Adrenal gland (tissue), 12 donors: ENCODE results near the gene SMIM38. TPM values are rescaled to one million over a fixed set of nuclear protein-coding genes. Genes with fewer than 3 reads are reported as not detected.

ENCODE experiments used
- DNase-seq, 7 donors: peaks; one replicate each; pipeline ENCODE4 v3.0.0-alpha.2; 2019 to 2020
- H3K27ac ChIP-seq, 5 donors: fragments of 200-600 bp; sonication (generic) in 4 of 5; 1 replicate in 3 of 5; 2 replicates in 2 of 5; pipeline versions ENCODE4 v1.5.1 to v1.8.0; 2016 to 2020; ENCODE audit warnings: mild to moderate bottlenecking in 1 of 5
- H3K27me3 ChIP-seq: fragments of 200-600 bp; 2 replicates; pipeline ENCODE4 v1.8.0; 2021
- H3K36me3 ChIP-seq, 2 donors: fragments of 200-600 bp; replicated peaks in 1 of 2; 1 replicate in 1 of 2; 2 replicates in 1 of 2; pipeline versions ENCODE4 v1.5.1 to v1.8.0; 2018 to 2022
- H3K4me1 ChIP-seq, 2 donors: fragments of 200-600 bp; replicated peaks in 1 of 2; 1 replicate in 1 of 2; 2 replicates in 1 of 2; pipeline versions ENCODE4 v1.5.1 to v1.8.0; 2018 to 2021
- H3K4me3 ChIP-seq, 4 donors: fragments of 200-600 bp; sonication (generic) in 3 of 4; one replicate each; pipeline ENCODE4 v1.5.1; 2016 to 2018
- H3K9me3 ChIP-seq, 3 donors: fragments of 200-600 bp; sonication (generic) in 1 of 3; replicated peaks in 1 of 3; 1 replicate in 2 of 3; 2 replicates in 1 of 3; pipeline versions ENCODE4 v1.5.1 to v1.8.0; 2016 to 2021
- POLR2A ChIP-seq, 2 donors: fragments of 450-650 bp; IDR thresholded peaks; one replicate each; pipeline ENCODE4 v1.6.1; 2017; ENCODE audit warnings: antibody characterized with exemption in 2 of 2, mild to moderate bottlenecking in 2 of 2, moderate library complexity in 1 of 2
- WGBS, 4 donors: extraction: QIAGEN DNeasy Blood & Tissue Kit in 2 of 4; methylation state at CpG; one replicate each; pipeline versions ENCODE4 v1.1.5 to v1.1.7; 2013 to 2017; 5-methylcytosine and 5-hydroxymethylcytosine counted together
- intact Hi-C, 2 donors: fragments of 100-400 bp; cut with DNase I; formaldehyde crosslinking; loops; one replicate each; pipeline versions ENCODE4 v1.14.1 to v1.15.0; 2022 to 2023
- polyA plus RNA-seq, 3 donors: library from polyadenylated mRNA; stranded (reverse); fragments of 200-250 nt in 2 of 3; fragments of 350-450 nt in 1 of 3; fragmentation: Illumina TruSeq in 1 of 3; extraction: RNeasy Lipid Tissue Mini Kit (QIAGEN cat#74804) in 1 of 3; gene quantifications; one replicate each; pipeline ENCODE4 v1.2.3, GENCODE V29; 2013 to 2014
- total RNA-seq, 9 donors: library from RNA; depleted of rRNA in 4 of 9; stranded (reverse); fragments of >200 nt in 4 of 9; fragments of 120-200 nt in 1 of 9; fragmentation: NEBNext Ultra II Directional in 1 of 9; extraction: Animal tissue kit (Norgen Biotek cat#: 25700) in 1 of 9; gene quantifications; one replicate each; pipeline versions ENCODE4 v1.1.0 to v1.2.4, GENCODE V29; 2013 to 2023
- TF ChIP-seq, protein P1 (sequence below), 6 experiments: fragments of 450-650 bp in 4 of 6; fragments of 200-600 bp in 2 of 6; sonication (generic) in 1 of 6; IDR thresholded peaks; 1 replicate in 5 of 6; 2 replicates in 1 of 6; pipeline versions ENCODE4 v1.5.1 to v1.8.0; 2016 to 2021; ENCODE audit warnings: antibody characterized with exemption in 6 of 6, mild to moderate bottlenecking in 2 of 6, moderate library complexity in 1 of 6
- donor health status: healthy with polysubstance abuse.
- donor health status: Bipolar disorder and iron deficiency.
- donor health status: DM: yes; HTN: yes; CAD: no.
- donor health status: DM: no; HTN: no; CAD: no.
- donor health status: DM: no; HTN: no; CAD: no.
- donor health status: DM: yes; HTN: yes; CAD: no.

SMIM38 gene
- total and polyA plus RNA-seq, 12 donors: 0.11 to 0.33 (median 0.16) TPM; not detected in 4

- Histone ChIP-seq H3K9me3 (no peaks in the 10 kb centered on the region), H3K27ac (no peak overlapping the region), H3K36me3 (no peaks in the 10 kb centered on the region), H3K4me3 (no peak overlapping the region), H3K4me1 (no peaks in the 10 kb centered on the region), H3K27me3 (no peaks in the 10 kb centered on the region)
- intact Hi-C loops: loop anchor here in 1 of 2 donors (10.0 kb wide), 2 partner anchors 187 to 777 kb away; partner anchors contain the start of gene MYEOV
- WGBS, 4 donors: 88 to 95% (median 93%) methylated on average over 7 of the region's 7 CpGs
- TF ChIP-seq POLR2A (IDR thresholded peaks at IDR 0.05): no peak
- TF ChIP-seq, protein P1, sequence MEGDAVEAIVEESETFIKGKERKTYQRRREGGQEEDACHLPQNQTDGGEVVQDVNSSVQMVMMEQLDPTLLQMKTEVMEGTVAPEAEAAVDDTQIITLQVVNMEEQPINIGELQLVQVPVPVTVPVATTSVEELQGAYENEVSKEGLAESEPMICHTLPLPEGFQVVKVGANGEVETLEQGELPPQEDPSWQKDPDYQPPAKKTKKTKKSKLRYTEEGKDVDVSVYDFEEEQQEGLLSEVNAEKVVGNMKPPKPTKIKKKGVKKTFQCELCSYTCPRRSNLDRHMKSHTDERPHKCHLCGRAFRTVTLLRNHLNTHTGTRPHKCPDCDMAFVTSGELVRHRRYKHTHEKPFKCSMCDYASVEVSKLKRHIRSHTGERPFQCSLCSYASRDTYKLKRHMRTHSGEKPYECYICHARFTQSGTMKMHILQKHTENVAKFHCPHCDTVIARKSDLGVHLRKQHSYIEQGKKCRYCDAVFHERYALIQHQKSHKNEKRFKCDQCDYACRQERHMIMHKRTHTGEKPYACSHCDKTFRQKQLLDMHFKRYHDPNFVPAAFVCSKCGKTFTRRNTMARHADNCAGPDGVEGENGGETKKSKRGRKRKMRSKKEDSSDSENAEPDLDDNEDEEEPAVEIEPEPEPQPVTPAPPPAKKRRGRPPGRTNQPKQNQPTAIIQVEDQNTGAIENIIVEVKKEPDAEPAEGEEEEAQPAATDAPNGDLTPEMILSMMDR (IDR thresholded peaks at IDR 0.05): no peak
- no peak for DNase-seq
These were observed 47.7 kb upstream of the SMIM38 start for GRCh38 chr11:69108030-69108429.

DNA sequence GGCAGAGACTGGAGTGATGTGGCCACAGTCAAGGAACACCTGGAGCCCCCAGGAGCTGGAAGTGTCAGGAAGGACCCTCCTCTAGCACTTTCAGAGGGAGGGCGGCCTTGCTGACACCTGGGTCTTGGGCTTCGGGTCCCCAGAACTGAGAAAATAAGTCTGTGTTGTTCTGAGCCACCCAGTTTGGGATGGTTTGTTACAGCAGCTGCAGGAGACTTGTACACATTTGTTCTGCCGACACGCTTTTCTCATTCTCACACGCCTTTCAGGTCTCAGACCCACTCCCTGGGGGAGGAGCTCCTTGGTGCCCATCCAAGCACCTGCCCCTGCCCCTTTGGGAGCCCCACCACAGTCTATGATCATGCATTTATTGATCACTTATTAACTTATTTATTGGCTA lies 47.2 kb upstream of the SMIM38 start:
- Histone ChIP-seq H3K36me3 (no peaks in the 10 kb centered on the region), H3K27ac (no peak overlapping the region), H3K27me3 (no peaks in the 10 kb centered on the region), H3K4me3 (no peak overlapping the region), H3K9me3 (no peaks in the 10 kb centered on the region), H3K4me1 (no peaks in the 10 kb centered on the region)
- WGBS, 4 donors: 94 to 97% (median 95%) methylated on average over 4 to 5 of the region's 5 CpGs
- intact Hi-C loops: loop anchor here in 1 of 2 donors (10.0 kb wide), 2 partner anchors 186 to 776 kb away; partner anchors contain the start of gene MYEOV
- no peak for DNase-seq
- TF ChIP-seq POLR2A (IDR thresholded peaks at IDR 0.05): no peak
- TF ChIP-seq, protein P1 (IDR thresholded peaks at IDR 0.05): no peak

DNA sequence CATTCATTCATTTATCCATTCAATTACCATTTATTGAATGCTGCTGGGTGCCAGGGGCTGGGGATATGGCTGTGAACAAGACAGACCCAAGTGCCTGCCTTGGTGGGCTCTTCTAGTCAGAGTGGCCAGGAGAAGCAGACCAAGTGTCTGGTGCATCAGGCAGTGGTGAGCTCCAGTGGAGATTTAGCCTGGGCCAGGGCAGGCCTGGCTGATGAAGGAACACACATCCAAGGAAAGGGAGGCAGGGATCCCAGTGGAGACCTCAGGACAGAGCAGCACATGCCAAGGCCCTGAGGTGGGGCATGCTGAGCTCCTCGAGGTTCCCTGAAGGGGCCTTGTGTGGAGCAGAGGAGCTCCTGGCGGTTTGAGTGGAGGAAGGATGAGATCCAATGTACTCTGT lies 46.6 kb upstream of the SMIM38 start:
- Histone ChIP-seq H3K4me3 (no peak overlapping the region), H3K9me3 (no peaks in the 10 kb centered on the region), H3K27me3 (no peaks in the 10 kb centered on the region), H3K27ac (no peak overlapping the region), H3K4me1 (no peaks in the 10 kb centered on the region), H3K36me3 (no peaks in the 10 kb centered on the region)
- DNase-seq: no peak
- intact Hi-C loops: loop anchor here in 1 of 2 donors (10.0 kb wide), 2 partner anchors 186 to 776 kb away; partner anchors contain the start of gene MYEOV
- WGBS, 4 donors: 89 to 100% (median 92%) methylated on average over 1 to 2 of the region's 2 CpGs
- no peak for TF ChIP-seq POLR2A (IDR thresholded peaks at IDR 0.05)
- TF ChIP-seq, protein P1 (IDR thresholded peaks at IDR 0.05): no peak

DNA sequence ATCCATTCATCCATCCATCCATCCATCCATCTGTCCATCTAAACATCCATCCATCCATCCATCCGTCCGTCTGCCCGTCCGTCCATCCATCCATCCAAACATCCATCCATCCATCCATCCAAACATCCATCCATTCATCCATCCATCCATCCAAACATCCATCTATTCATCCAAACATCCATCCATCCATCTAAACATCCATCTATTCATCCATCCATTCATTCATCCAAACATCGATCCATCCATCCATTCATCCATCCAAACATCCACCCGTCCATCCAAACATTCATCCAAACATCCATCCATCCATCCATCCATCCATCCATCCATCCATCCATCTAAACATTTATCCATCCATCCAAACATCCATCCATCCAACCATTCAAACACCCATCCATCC lies 45.3 kb upstream of the SMIM38 start:
- DNase-seq: no peak
- TF ChIP-seq, protein P1 (IDR thresholded peaks at IDR 0.05): no peak
- TF ChIP-seq POLR2A (IDR thresholded peaks at IDR 0.05): no peak
- Histone ChIP-seq H3K36me3 (no peaks in the 10 kb centered on the region), H3K4me3 (no peak overlapping the region), H3K9me3 (no peaks in the 10 kb centered on the region), H3K27ac (no peak overlapping the region), H3K4me1 (no peaks in the 10 kb centered on the region), H3K27me3 (no peaks in the 10 kb centered on the region)
- WGBS, 4 donors: 85 to 88% (median 86%) methylated on average over 6 of the region's 6 CpGs
- intact Hi-C loops: no loop called here
